Measurements from ENCODE around the gene VCL.

The VCL gene

DNA sequence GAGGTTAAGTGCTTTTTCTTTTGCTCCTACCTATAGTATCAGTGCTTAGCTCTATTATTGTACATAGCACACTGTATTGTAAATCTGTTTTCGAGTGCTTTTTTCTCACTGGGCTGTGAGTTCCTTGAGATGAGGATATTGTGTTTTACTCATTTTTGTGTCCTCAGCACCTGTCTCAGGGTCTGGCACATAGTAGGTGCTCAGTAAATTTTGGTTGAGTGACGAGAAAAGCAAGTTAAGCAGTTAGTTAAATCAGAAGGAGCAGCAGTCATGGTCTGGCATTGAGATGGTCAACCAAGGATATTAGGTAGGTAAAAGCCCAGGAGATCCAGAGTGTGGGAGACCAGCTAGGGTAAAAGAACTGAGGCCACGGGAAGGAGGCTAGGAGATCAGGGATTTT lies 101.5 kb downstream of the VCL start:
- Histone ChIP-seq H3K36me3 (ENCODE audit: insufficient read depth, low read length) (peaks cover 83% of the 10 kb centered on the region), H3K9me3 (ENCODE audit: low read length) (no peaks in the 10 kb centered on the region)

GRCh38 chr10:74099836-74100235 lies 101.9 kb downstream of the VCL start:
- Histone ChIP-seq H3K4me1 (ENCODE audit: insufficient read depth, low read length) (no peaks in the 10 kb centered on the region), H3K27ac (ENCODE audit: low read depth, low read length) (no peak overlapping the region), H3K36me3 (ENCODE audit: insufficient read depth, low read length) (peaks cover 83% of the 10 kb centered on the region), H3K4me3 (ENCODE audit: low read depth in 1 of 2, low read length in 2 of 2) (no peak overlapping the region), H3K27me3 (ENCODE audit: control insufficient read depth in 1 of 2, insufficient read depth in 2 of 2, low read length in 2 of 2) (no peaks in the 10 kb centered on the region), H3K9me3 (ENCODE audit: low read length) (no peaks in the 10 kb centered on the region), H3K9ac (ENCODE audit: low read length) (no peak overlapping the region)

More for the DNA sequence above, 101.5 kb downstream of the VCL start:
- H3K9ac ChIP-seq (ENCODE audit: low read length) = no peak overlapping the region
- H3K27ac ChIP-seq (ENCODE audit: low read depth, low read length) = no peak overlapping the region
- no peaks in the 10 kb centered on the region for H3K4me1 ChIP-seq (ENCODE audit: insufficient read depth, low read length)
- H3K27me3 ChIP-seq (ENCODE audit: control insufficient read depth in 1 of 2, insufficient read depth in 2 of 2, low read length in 2 of 2) = no peaks in the 10 kb centered on the region
- no peak overlapping the region for H3K4me3 ChIP-seq (ENCODE audit: low read depth in 1 of 2, low read length in 2 of 2)

DNA sequence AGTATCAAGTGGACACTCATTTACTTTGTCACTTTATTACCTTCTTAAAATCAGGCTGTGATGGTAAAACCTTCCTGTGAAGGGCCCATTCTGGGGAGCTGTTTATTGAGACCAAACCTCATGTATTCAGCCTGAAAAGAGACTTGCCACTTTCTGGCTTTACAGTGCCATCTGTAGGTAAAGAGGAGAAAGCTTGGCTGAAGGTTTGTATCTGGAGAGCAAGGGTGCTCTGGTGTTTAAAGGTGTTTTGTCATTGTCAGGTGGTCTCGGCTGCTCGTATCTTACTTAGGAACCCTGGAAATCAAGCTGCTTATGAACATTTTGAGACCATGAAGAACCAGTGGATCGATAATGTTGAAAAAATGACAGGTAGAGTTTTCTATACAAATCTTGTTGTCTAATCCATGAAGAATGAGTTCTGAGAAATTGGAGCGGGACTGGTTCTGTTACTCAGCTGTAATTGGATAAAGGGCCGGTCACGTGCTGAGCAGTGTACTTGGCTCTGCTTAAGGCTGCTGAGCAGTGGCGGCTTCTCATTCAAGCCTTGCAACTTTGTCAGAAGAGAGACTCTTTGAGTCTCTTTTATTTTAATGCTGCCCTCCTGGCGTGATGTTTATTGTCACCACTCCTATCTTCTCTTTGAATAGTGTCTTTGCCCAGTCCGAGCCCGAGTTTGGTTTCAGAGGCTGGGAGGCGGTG lies 105.8 kb downstream of the VCL start:
- Histone ChIP-seq H3K9ac (ENCODE audit: low read length) (no peak overlapping the region), H3K9me3 (ENCODE audit: low read length) (no peaks in the 10 kb centered on the region), H3K27me3 (ENCODE audit: control insufficient read depth in 1 of 2, insufficient read depth in 2 of 2, low read length in 2 of 2) (no peaks in the 10 kb centered on the region), H3K4me1 (ENCODE audit: insufficient read depth, low read length) (no peaks in the 10 kb centered on the region), H3K4me3 (ENCODE audit: low read depth in 1 of 2, low read length in 2 of 2) (no peak overlapping the region), H3K27ac (ENCODE audit: low read depth, low read length) (peak overlapping the region; percentile 7), H3K36me3 (ENCODE audit: insufficient read depth, low read length) (peaks cover 86% of the 10 kb centered on the region)

DNA sequence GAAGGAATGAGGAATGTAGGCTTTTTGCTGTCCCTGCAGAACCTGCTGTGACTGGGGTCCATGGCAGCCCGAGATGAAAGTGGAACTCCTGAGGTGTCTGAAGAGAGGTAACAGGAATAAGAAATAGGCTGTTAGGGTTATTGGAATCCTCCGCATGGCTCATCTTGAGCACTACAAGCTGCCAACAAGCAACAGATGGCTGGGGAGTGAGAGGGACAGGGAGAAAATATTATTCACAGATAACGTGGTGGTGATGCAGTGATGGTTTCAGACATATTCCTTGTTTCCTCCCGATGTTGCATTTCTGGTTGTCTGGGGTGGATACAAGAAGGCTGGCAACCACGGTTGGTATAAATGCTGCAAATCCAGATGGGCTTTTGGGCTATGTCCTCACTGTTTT lies 106.6 kb downstream of the VCL start:
- Histone ChIP-seq H3K36me3 (ENCODE audit: insufficient read depth, low read length) (peaks cover 86% of the 10 kb centered on the region), H3K27me3 (ENCODE audit: control insufficient read depth in 1 of 2, insufficient read depth in 2 of 2, low read length in 2 of 2) (no peaks in the 10 kb centered on the region), H3K27ac (ENCODE audit: low read depth, low read length) (no peak overlapping the region), H3K9me3 (ENCODE audit: low read length) (no peaks in the 10 kb centered on the region), H3K9ac (ENCODE audit: low read length) (no peak overlapping the region), H3K4me3 (ENCODE audit: low read depth in 1 of 2, low read length in 2 of 2) (no peak overlapping the region), H3K4me1 (ENCODE audit: insufficient read depth, low read length) (no peaks in the 10 kb centered on the region)

DNA sequence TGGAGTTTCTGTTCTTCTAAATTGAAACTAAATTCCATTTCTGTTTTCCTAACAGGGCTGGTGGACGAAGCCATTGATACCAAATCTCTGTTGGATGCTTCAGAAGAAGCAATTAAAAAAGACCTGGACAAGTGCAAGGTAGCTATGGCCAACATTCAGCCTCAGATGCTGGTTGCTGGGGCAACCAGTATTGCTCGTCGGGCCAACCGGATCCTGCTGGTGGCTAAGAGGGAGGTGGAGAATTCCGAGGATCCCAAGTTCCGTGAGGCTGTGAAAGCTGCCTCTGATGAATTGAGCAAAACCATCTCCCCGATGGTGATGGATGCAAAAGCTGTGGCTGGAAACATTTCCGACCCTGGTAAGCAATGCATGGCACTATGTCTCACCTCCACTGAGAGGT lies 107.1 kb downstream of the VCL start:
- H3K9ac ChIP-seq (ENCODE audit: low read length) = no peak overlapping the region
- H3K27me3 ChIP-seq (ENCODE audit: control insufficient read depth in 1 of 2, insufficient read depth in 2 of 2, low read length in 2 of 2) = no peaks in the 10 kb centered on the region
- peaks cover 86% of the 10 kb centered on the region for H3K36me3 ChIP-seq (ENCODE audit: insufficient read depth, low read length)
- no peak overlapping the region for H3K27ac ChIP-seq (ENCODE audit: low read depth, low read length)
- no peak overlapping the region for H3K4me3 ChIP-seq (ENCODE audit: low read depth in 1 of 2, low read length in 2 of 2)
- H3K9me3 ChIP-seq (ENCODE audit: low read length) = no peaks in the 10 kb centered on the region
- H3K4me1 ChIP-seq (ENCODE audit: insufficient read depth, low read length) = no peaks in the 10 kb centered on the region

GRCh38 chr10:74107391-74107790 lies 109.5 kb downstream of the VCL start:
- Histone ChIP-seq H3K4me1 (ENCODE audit: insufficient read depth, low read length) (peaks cover 7% of the 10 kb centered on the region), H3K9ac (ENCODE audit: low read length) (no peak overlapping the region), H3K27me3 (ENCODE audit: control insufficient read depth in 1 of 2, insufficient read depth in 2 of 2, low read length in 2 of 2) (no peaks in the 10 kb centered on the region), H3K36me3 (ENCODE audit: insufficient read depth, low read length) (peaks cover 97% of the 10 kb centered on the region), H3K4me3 (ENCODE audit: low read depth in 1 of 2, low read length in 2 of 2) (no peak overlapping the region), H3K27ac (ENCODE audit: low read depth, low read length) (no peak overlapping the region), H3K9me3 (ENCODE audit: low read length) (no peaks in the 10 kb centered on the region)

GRCh38 chr10:74109452-74109851 lies 111.5 kb downstream of the VCL start:
- H3K4me1 ChIP-seq (ENCODE audit: insufficient read depth, low read length) = peaks cover 26% of the 10 kb centered on the region
- H3K9ac ChIP-seq (ENCODE audit: low read length) = no peak overlapping the region
- H3K27me3 ChIP-seq (ENCODE audit: control insufficient read depth in 1 of 2, insufficient read depth in 2 of 2, low read length in 2 of 2) = no peaks in the 10 kb centered on the region
- peaks cover 97% of the 10 kb centered on the region for H3K36me3 ChIP-seq (ENCODE audit: insufficient read depth, low read length)
- H3K27ac ChIP-seq (ENCODE audit: low read depth, low read length) = no peak overlapping the region
- H3K4me3 ChIP-seq (ENCODE audit: low read depth in 1 of 2, low read length in 2 of 2) = no peak overlapping the region
- no peaks in the 10 kb centered on the region for H3K9me3 ChIP-seq (ENCODE audit: low read length)

DNA sequence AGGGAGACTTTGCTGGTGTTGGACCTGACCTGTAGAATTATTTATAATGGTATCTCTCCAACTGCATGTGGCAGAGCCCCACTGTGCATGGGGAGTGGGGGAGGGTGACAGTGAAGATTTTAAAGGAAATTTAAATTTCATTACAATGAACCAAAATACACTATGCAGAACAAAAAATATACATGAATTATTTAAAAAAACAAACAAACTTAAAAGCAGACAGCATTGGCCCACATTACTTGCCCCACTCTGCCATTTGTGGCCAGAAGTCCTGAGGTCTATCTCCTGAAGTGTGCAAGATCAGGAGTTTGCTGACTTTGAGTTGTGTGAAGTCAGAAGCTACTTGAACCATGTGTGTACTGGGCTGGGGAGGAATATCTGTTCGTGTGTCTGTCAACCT lies 112.2 kb downstream of the VCL start:
- Histone ChIP-seq H3K4me1 (ENCODE audit: insufficient read depth, low read length) (peaks cover 26% of the 10 kb centered on the region), H3K9me3 (ENCODE audit: low read length) (no peaks in the 10 kb centered on the region), H3K27ac (ENCODE audit: low read depth, low read length) (no peak overlapping the region), H3K27me3 (ENCODE audit: control insufficient read depth in 1 of 2, insufficient read depth in 2 of 2, low read length in 2 of 2) (no peaks in the 10 kb centered on the region), H3K9ac (ENCODE audit: low read length) (no peak overlapping the region), H3K36me3 (ENCODE audit: insufficient read depth, low read length) (peaks cover 97% of the 10 kb centered on the region), H3K4me3 (ENCODE audit: low read depth in 1 of 2, low read length in 2 of 2) (no peak overlapping the region)

GRCh38 chr10:74111799-74112198 lies 113.9 kb downstream of the VCL start:
- Histone ChIP-seq H3K4me3 (ENCODE audit: low read depth in 1 of 2, low read length in 2 of 2) (no peak overlapping the region), H3K27me3 (ENCODE audit: control insufficient read depth in 1 of 2, insufficient read depth in 2 of 2, low read length in 2 of 2) (no peaks in the 10 kb centered on the region), H3K36me3 (ENCODE audit: insufficient read depth, low read length) (peaks cover 93% of the 10 kb centered on the region), H3K4me1 (ENCODE audit: insufficient read depth, low read length) (peaks cover 26% of the 10 kb centered on the region), H3K27ac (ENCODE audit: low read depth, low read length) (no peak overlapping the region), H3K9ac (ENCODE audit: low read length) (no peak overlapping the region), H3K9me3 (ENCODE audit: low read length) (no peaks in the 10 kb centered on the region)

DNA sequence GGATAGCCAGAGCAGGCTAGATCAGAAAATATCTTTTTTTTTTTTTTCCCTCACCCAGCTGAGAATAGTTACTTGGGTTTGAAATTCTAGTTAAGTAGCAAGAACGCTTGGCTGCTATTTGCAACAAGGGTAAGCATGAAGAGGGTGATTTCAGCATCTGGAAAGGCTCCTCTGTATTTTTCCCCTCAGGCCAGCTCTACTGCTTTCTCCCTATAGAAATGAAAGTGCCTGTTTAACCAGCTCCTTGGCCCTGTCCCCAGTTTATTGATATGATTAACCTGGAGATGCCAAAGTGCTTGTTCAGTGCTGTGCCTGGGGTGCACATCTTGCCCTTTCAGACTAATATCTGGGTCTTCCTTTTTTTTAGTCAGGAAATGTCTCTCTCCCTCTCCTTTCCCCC lies 115.6 kb downstream of the VCL start:
- peaks cover 95% of the 10 kb centered on the region for H3K36me3 ChIP-seq (ENCODE audit: insufficient read depth, low read length)
- peak overlapping the region; percentile 49 for H3K27ac ChIP-seq (ENCODE audit: low read depth, low read length)
- H3K4me1 ChIP-seq (ENCODE audit: insufficient read depth, low read length) = peaks cover 26% of the 10 kb centered on the region
- H3K27me3 ChIP-seq (ENCODE audit: control insufficient read depth in 1 of 2, insufficient read depth in 2 of 2, low read length in 2 of 2) = no peaks in the 10 kb centered on the region
- H3K4me3 ChIP-seq (ENCODE audit: low read depth in 1 of 2, low read length in 2 of 2) = no peak overlapping the region
- no peak overlapping the region for H3K9ac ChIP-seq (ENCODE audit: low read length)
- H3K9me3 ChIP-seq (ENCODE audit: low read length) = no peaks in the 10 kb centered on the region

DNA sequence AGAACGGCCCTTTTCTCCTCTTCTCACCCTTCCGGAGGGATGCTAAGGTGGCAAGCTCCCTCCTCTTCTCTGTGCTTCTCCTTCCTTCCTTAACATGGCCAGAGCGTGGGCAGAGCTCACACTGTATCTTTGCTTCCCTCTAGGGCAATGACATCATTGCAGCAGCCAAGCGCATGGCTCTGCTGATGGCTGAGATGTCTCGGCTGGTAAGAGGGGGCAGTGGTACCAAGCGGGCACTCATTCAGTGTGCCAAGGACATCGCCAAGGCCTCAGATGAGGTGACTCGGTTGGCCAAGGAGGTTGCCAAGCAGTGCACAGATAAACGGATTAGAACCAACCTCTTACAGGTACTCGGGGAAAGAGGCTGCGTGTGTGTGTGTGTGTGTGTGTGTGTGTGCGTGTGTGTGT lies 116.1 kb downstream of the VCL start:
- Histone ChIP-seq H3K9ac (ENCODE audit: low read length) (no peak overlapping the region), H3K27ac (ENCODE audit: low read depth, low read length) (peak overlapping the region; percentile 49), H3K4me1 (ENCODE audit: insufficient read depth, low read length) (peaks cover 26% of the 10 kb centered on the region), H3K4me3 (ENCODE audit: low read depth in 1 of 2, low read length in 2 of 2) (no peak overlapping the region), H3K9me3 (ENCODE audit: low read length) (no peaks in the 10 kb centered on the region), H3K27me3 (ENCODE audit: control insufficient read depth in 1 of 2, insufficient read depth in 2 of 2, low read length in 2 of 2) (no peaks in the 10 kb centered on the region), H3K36me3 (ENCODE audit: insufficient read depth, low read length) (peaks cover 95% of the 10 kb centered on the region)

DNA sequence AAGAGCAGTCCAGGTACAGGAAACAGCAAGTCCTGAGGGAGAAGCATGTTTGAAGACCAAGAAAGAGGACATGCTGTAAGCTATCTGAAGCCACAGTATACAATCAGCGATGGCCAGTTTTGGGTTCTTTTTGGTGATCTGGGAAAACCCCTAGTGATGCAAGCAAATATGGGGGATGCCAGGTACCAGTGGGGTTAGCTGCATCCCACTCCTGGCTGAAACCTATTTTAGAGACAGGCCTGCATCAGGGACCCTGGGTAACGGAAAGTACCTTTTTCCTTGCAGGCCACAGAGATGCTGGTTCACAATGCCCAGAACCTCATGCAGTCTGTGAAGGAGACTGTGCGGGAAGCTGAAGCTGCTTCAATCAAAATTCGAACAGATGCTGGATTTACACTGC lies 119.8 kb downstream of the VCL start:
- no peak overlapping the region for H3K27ac ChIP-seq (ENCODE audit: low read depth, low read length)
- peaks cover 25% of the 10 kb centered on the region for H3K4me1 ChIP-seq (ENCODE audit: insufficient read depth, low read length)
- H3K9me3 ChIP-seq (ENCODE audit: low read length) = no peaks in the 10 kb centered on the region
- peaks cover 88% of the 10 kb centered on the region for H3K36me3 ChIP-seq (ENCODE audit: insufficient read depth, low read length)
- H3K4me3 ChIP-seq (ENCODE audit: low read depth in 1 of 2, low read length in 2 of 2) = no peak overlapping the region
- H3K27me3 ChIP-seq (ENCODE audit: control insufficient read depth in 1 of 2, insufficient read depth in 2 of 2, low read length in 2 of 2) = no peaks in the 10 kb centered on the region
- H3K9ac ChIP-seq (ENCODE audit: low read length) = no peak overlapping the region
